Measurements from ENCODE around the gene CAMK2B.

CAMK2B gene

DNA sequence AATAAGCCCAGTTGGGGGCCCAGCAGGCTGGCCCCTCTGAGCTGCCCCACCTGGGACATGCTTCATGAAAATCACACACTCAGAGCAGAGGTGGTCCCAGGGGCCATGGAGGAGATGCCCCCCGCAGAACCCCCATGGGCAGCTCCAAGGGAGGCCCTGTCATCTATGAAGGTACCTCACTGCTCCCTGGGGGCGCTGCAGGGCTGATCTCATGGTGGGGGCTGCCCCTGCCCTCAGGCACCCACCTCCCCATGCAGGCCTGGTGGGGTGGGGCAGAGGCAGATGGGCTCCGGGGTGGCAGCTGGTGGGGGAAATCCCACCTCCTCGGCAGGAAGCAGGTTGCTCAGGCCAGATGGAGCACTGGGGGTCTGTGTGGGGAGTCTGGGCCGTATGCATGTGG lies 64.2 kb downstream of the CAMK2B start:
- no peak overlapping the region for H2BK5ac ChIP-seq (ENCODE audit: low read depth, low read length, poor library complexity, severe bottlenecking)
- H4K8ac ChIP-seq (ENCODE audit: low read length): no peak overlapping the region
- no peak overlapping the region for H3K4me3 ChIP-seq (ENCODE audit: insufficient read depth in 1 of 2, low read depth in 1 of 2, low read length in 2 of 2)
- no peak overlapping the region for H3K27ac ChIP-seq (ENCODE audit: low read length, poor library complexity, severe bottlenecking)
- no peak overlapping the region for H2BK12ac ChIP-seq (ENCODE audit: low read length in 2 of 2)
- DNase-seq: no peak
- no peaks in the 10 kb centered on the region for H3K9me3 ChIP-seq (ENCODE audit: control insufficient read depth, low read length)
- H3K23ac ChIP-seq (ENCODE audit: low read length in 2 of 2): no peak overlapping the region
- 92% methylated on average over 3 of the region's 5 CpGs for WGBS
- H3K18ac ChIP-seq (ENCODE audit: low read depth in 1 of 2, low read length in 2 of 2): no peak overlapping the region
- peak overlapping the region; percentile 21 for H2BK15ac ChIP-seq (ENCODE audit: low read depth, poor library complexity, severe bottlenecking)
- no peak overlapping the region for H3K14ac ChIP-seq (ENCODE audit: low read length in 2 of 2)
- no peak overlapping the region for H3K4ac ChIP-seq (ENCODE audit: low read depth in 1 of 2, low read length in 2 of 2)
- no peak overlapping the region for H2BK120ac ChIP-seq (ENCODE audit: low read depth, low read length)
- H3K27me3 ChIP-seq (ENCODE audit: control insufficient read depth in 1 of 2, insufficient read depth in 1 of 2, low read length in 2 of 2): peaks cover 26 to 32% of the 10 kb centered on the region in 2 experiments
- H3K36me3 ChIP-seq (ENCODE audit: control insufficient read depth in 1 of 2, insufficient read depth in 2 of 2, low read depth in 1 of 2, low read length in 2 of 2): no peaks in the 10 kb centered on the region
- peaks cover 27% of the 10 kb centered on the region for H3K4me1 ChIP-seq (ENCODE audit: control insufficient read depth, insufficient read depth, low read depth, low read length)
- H2AFZ ChIP-seq (ENCODE audit: low read depth, low read length): no peak overlapping the region
- no peak overlapping the region for H4K91ac ChIP-seq (ENCODE audit: low read length)
- no peaks in the 10 kb centered on the region for H3K79me1 ChIP-seq (replicated peaks; ENCODE audit: low read length, poor library complexity, severe bottlenecking)
- no peak overlapping the region for H2AK5ac ChIP-seq (ENCODE audit: low read length, severe bottlenecking)
- H3K9ac ChIP-seq (ENCODE audit: low read length): no peak overlapping the region
- H3K4me2 ChIP-seq (ENCODE audit: low read length, poor library complexity, severe bottlenecking): no peak overlapping the region

DNA sequence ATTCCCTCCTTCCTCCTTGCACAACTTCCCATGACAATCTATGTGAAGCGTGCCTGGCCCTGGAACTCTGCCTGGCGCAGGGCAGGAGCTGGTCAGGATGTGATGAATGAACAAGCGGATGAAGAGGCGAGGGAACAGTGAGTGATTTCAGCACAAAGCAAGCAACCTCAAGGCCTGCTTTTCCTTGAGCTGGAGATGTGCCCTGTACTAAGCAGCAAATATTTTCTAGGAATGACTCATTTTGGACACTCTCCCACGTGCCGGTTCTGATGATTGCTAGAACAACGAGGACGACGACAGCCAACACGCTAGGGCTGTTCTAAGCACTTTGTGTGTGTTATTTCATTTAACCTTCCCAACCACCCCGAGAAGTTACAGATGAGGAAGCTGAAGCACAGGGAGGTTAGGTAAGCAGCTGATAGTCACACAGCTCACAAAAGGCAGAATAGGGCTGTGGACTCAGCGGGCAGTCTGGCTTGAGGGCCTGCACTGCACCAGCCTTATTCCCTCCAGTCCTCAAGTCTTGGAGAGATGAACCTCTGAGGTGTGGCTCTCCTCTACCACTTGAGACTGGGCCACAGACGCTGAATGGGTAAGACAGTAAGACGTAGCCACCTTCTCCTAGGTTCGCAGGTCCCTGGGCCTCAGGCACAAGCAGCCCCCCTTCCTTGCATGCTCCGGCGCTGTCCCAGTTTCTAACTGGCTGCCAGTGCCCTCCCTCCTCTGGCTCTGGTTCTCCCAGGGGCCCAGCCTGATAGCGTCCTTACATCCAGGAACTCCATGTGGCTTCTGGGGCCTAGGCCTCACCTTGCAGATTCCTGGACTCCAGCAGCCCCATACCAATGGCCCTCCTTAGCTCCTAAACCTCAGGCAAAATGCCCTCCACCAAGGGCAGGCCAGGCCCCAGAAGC lies 65.6 kb downstream of the CAMK2B start:
- H3K4me2 ChIP-seq (ENCODE audit: low read length, poor library complexity, severe bottlenecking): no peak overlapping the region
- no peak overlapping the region for H4K8ac ChIP-seq (ENCODE audit: low read length)
- H3K79me1 ChIP-seq (replicated peaks; ENCODE audit: low read length, poor library complexity, severe bottlenecking): no peaks in the 10 kb centered on the region
- H2AFZ ChIP-seq (ENCODE audit: low read depth, low read length): no peak overlapping the region
- no peak overlapping the region for H3K4me3 ChIP-seq (ENCODE audit: insufficient read depth in 1 of 2, low read depth in 1 of 2, low read length in 2 of 2)
- no peaks in the 10 kb centered on the region for H3K36me3 ChIP-seq (ENCODE audit: control insufficient read depth in 1 of 2, insufficient read depth in 2 of 2, low read depth in 1 of 2, low read length in 2 of 2)
- peaks cover 18 to 19% of the 10 kb centered on the region in 2 experiments for H3K27me3 ChIP-seq (ENCODE audit: control insufficient read depth in 1 of 2, insufficient read depth in 1 of 2, low read length in 2 of 2)
- no peak overlapping the region for H3K14ac ChIP-seq (ENCODE audit: low read length in 2 of 2)
- peak overlapping the region; percentile 2 for H4K91ac ChIP-seq (ENCODE audit: low read length)
- 64% methylated on average over 17 of the region's 18 CpGs for WGBS
- H2BK120ac ChIP-seq (ENCODE audit: low read depth, low read length): no peak overlapping the region
- peak overlapping the region; percentile 52 for H3K9ac ChIP-seq (ENCODE audit: low read length)
- H3K27ac ChIP-seq (ENCODE audit: low read length, poor library complexity, severe bottlenecking): no peak overlapping the region
- no peak overlapping the region for H3K23ac ChIP-seq (ENCODE audit: low read length in 2 of 2)
- no peaks in the 10 kb centered on the region for H3K9me3 ChIP-seq (ENCODE audit: control insufficient read depth, low read length)
- H3K4ac ChIP-seq (ENCODE audit: low read depth in 1 of 2, low read length in 2 of 2): peak overlapping the region in 1 of 2 experiments; percentile 51
- H2BK15ac ChIP-seq (ENCODE audit: low read depth, poor library complexity, severe bottlenecking): peak overlapping the region; percentile 23
- peak; percentile 85 for DNase-seq
- no peak overlapping the region for H2AK5ac ChIP-seq (ENCODE audit: low read length, severe bottlenecking)
- peaks cover 27% of the 10 kb centered on the region for H3K4me1 ChIP-seq (ENCODE audit: control insufficient read depth, insufficient read depth, low read depth, low read length)
- H2BK12ac ChIP-seq (ENCODE audit: low read length in 2 of 2): peak overlapping the region in 1 of 2 experiments; percentile 89
- peak overlapping the region; percentile 56 to 60 for H3K18ac ChIP-seq (ENCODE audit: low read depth in 1 of 2, low read length in 2 of 2)
- no peak overlapping the region for H2BK5ac ChIP-seq (ENCODE audit: low read depth, low read length, poor library complexity, severe bottlenecking)

DNA sequence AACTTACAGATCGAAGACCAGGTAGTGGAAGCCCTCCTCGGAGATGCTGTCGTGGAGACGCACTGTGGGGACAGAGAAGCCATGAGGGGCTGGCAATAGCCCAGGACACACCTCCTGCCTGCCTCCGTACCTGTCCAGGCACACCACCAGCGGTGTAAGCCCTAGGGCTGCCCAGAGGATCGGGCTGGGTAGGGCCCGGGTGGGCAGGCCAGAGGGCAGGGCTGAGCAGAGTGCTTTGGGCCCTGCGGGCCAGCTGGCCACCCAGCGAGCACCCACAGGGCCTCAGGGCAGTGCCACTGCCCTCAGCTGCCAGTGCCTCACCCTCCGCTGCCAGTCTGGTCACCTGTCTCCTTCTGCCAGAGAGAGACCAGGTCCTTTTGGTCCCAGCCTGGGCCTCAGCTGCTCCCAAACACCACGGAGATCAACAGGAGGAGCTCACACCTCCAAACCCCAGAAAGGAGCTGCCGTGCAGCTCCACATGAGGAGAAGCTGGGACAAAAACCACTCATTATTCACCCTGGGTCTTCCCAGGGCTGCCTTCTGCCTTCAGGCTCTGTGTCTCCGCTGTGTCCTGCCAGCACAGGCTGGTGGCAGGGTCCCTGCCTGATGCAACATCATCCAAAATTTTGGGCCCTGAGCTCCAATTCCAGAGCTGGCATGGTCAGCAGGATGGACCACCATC lies 66.4 kb downstream of the CAMK2B start:
- no peak overlapping the region for H2AFZ ChIP-seq (ENCODE audit: low read depth, low read length)
- no peak for DNase-seq
- H3K4ac ChIP-seq (ENCODE audit: low read depth in 1 of 2, low read length in 2 of 2): peak overlapping the region; percentile 51 to 71
- H3K9me3 ChIP-seq (ENCODE audit: control insufficient read depth, low read length): no peaks in the 10 kb centered on the region
- H2BK12ac ChIP-seq (ENCODE audit: low read length in 2 of 2): peak overlapping the region; percentile 79 to 89
- H2BK120ac ChIP-seq (ENCODE audit: low read depth, low read length): peak overlapping the region; percentile 42
- peak overlapping the region; percentile 60 to 67 for H3K18ac ChIP-seq (ENCODE audit: low read depth in 1 of 2, low read length in 2 of 2)
- H3K23ac ChIP-seq (ENCODE audit: low read length in 2 of 2): no peak overlapping the region
- H4K8ac ChIP-seq (ENCODE audit: low read length): peak overlapping the region; percentile 67
- H4K91ac ChIP-seq (ENCODE audit: low read length): peak overlapping the region; percentile 79
- H3K4me3 ChIP-seq (ENCODE audit: insufficient read depth in 1 of 2, low read depth in 1 of 2, low read length in 2 of 2): peak overlapping the region in 1 of 2 experiments; percentile 42
- no peak overlapping the region for H3K27ac ChIP-seq (ENCODE audit: low read length, poor library complexity, severe bottlenecking)
- peak overlapping the region; percentile 56 for H2AK5ac ChIP-seq (ENCODE audit: low read length, severe bottlenecking)
- peaks cover 26% of the 10 kb centered on the region for H3K4me1 ChIP-seq (ENCODE audit: control insufficient read depth, insufficient read depth, low read depth, low read length)
- no peaks in the 10 kb centered on the region for H3K79me1 ChIP-seq (replicated peaks; ENCODE audit: low read length, poor library complexity, severe bottlenecking)
- H3K14ac ChIP-seq (ENCODE audit: low read length in 2 of 2): peak overlapping the region in 1 of 2 experiments; percentile 68
- H3K27me3 ChIP-seq (ENCODE audit: control insufficient read depth in 1 of 2, insufficient read depth in 1 of 2, low read length in 2 of 2): peaks cover 10 to 11% of the 10 kb centered on the region in 2 experiments
- H2BK5ac ChIP-seq (ENCODE audit: low read depth, low read length, poor library complexity, severe bottlenecking): no peak overlapping the region
- H2BK15ac ChIP-seq (ENCODE audit: low read depth, poor library complexity, severe bottlenecking): no peak overlapping the region
- H3K9ac ChIP-seq (ENCODE audit: low read length): peak overlapping the region; percentile 52
- 97% methylated on average over 14 of the region's 14 CpGs for WGBS
- H3K4me2 ChIP-seq (ENCODE audit: low read length, poor library complexity, severe bottlenecking): no peak overlapping the region
- H3K36me3 ChIP-seq (ENCODE audit: control insufficient read depth in 1 of 2, insufficient read depth in 2 of 2, low read depth in 1 of 2, low read length in 2 of 2): no peaks in the 10 kb centered on the region

DNA sequence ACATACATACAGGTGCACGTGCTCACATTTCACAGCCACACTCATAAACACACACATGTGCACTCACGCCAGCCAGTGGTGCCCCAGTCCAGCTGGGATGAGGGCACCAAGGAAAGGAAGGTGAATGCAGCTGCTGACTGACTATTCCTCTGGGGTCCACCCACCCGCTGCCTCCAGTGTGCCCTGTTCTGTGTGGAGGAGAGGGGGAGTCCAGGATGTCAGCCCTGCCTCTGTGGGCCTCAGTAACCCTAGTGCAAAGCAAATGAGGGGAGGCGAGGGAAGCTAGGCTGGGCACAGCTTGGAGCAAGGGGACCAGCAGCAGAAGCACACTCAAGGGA lies 67.0 kb downstream of the CAMK2B start:
- 73% methylated on average over 4 of the region's 4 CpGs for WGBS
- H3K27ac ChIP-seq (ENCODE audit: low read length, poor library complexity, severe bottlenecking): no peak overlapping the region

More for the DNA sequence above, 67.0 kb downstream of the CAMK2B start:
- H2AFZ ChIP-seq (ENCODE audit: low read depth, low read length): no peak overlapping the region
- peak overlapping the region in 1 of 2 experiments; percentile 42 for H3K4me3 ChIP-seq (ENCODE audit: insufficient read depth in 1 of 2, low read depth in 1 of 2, low read length in 2 of 2)
- peak overlapping the region; percentile 52 for H3K9ac ChIP-seq (ENCODE audit: low read length)
- H3K79me1 ChIP-seq (replicated peaks; ENCODE audit: low read length, poor library complexity, severe bottlenecking): no peaks in the 10 kb centered on the region
- no peaks in the 10 kb centered on the region for H3K9me3 ChIP-seq (ENCODE audit: control insufficient read depth, low read length)
- H3K36me3 ChIP-seq (ENCODE audit: control insufficient read depth in 1 of 2, insufficient read depth in 2 of 2, low read depth in 1 of 2, low read length in 2 of 2): no peaks in the 10 kb centered on the region
- no peak overlapping the region for H2AK5ac ChIP-seq (ENCODE audit: low read length, severe bottlenecking)
- DNase-seq: no peak
- peaks cover 4 to 6% of the 10 kb centered on the region in 2 experiments for H3K27me3 ChIP-seq (ENCODE audit: control insufficient read depth in 1 of 2, insufficient read depth in 1 of 2, low read length in 2 of 2)
- H3K4ac ChIP-seq (ENCODE audit: low read depth in 1 of 2, low read length in 2 of 2): peak overlapping the region; percentile 32 to 71
- peak overlapping the region; percentile 50 to 85 for H3K18ac ChIP-seq (ENCODE audit: low read depth in 1 of 2, low read length in 2 of 2)
- H2BK5ac ChIP-seq (ENCODE audit: low read depth, low read length, poor library complexity, severe bottlenecking): no peak overlapping the region
- no peak overlapping the region for H3K4me2 ChIP-seq (ENCODE audit: low read length, poor library complexity, severe bottlenecking)
- H4K91ac ChIP-seq (ENCODE audit: low read length): peak overlapping the region; percentile 79
- peak overlapping the region; percentile 42 for H2BK120ac ChIP-seq (ENCODE audit: low read depth, low read length)
- peak overlapping the region in 1 of 2 experiments; percentile 68 for H3K14ac ChIP-seq (ENCODE audit: low read length in 2 of 2)
- H2BK15ac ChIP-seq (ENCODE audit: low read depth, poor library complexity, severe bottlenecking): no peak overlapping the region
- H3K4me1 ChIP-seq (ENCODE audit: control insufficient read depth, insufficient read depth, low read depth, low read length): peaks cover 23% of the 10 kb centered on the region
- peak overlapping the region; percentile 67 for H4K8ac ChIP-seq (ENCODE audit: low read length)
- peak overlapping the region; percentile 46 to 89 for H2BK12ac ChIP-seq (ENCODE audit: low read length in 2 of 2)
- H3K23ac ChIP-seq (ENCODE audit: low read length in 2 of 2): no peak overlapping the region
